GM23248 (cell line): ENCODE data around the gene TRIO.

Experiments
- EZH2 ChIP-seq: fragments of 200-600 bp; sonication (generic); IDR thresholded peaks from 2 replicates; pipeline ENCODE4 v1.6.1; 2018; ENCODE audit warnings: antibody characterized with exemption, mild to moderate bottlenecking; ENCODE audit not compliant: insufficient read depth, poor library complexity, severe bottlenecking
- EZH2phosphoT487 ChIP-seq: fragments of 200-600 bp; sonication (generic); IDR thresholded peaks from 2 replicates; pipeline ENCODE4 v1.6.1; 2018; ENCODE audit warnings: antibody characterized with exemption, moderate library complexity, mild to moderate bottlenecking, low read depth; ENCODE audit not compliant: insufficient read depth

GRCh38 chr5:14238272-14238671 lies 95.1 kb downstream of the TRIO start:
- TF ChIP-seq EZH2 (no peak), EZH2phosphoT487 (no peak)
